Activated CD8-positive, alpha-beta T cell treated with anti-CD3 and anti-CD28 coated beads for 36 hours (primary cell): ENCODE measurements around the gene ST6GALNAC4. TPM values are rescaled to one million over a fixed set of nuclear protein-coding genes. Genes with fewer than 3 reads are reported as not detected.

Experiments
- ATAC-seq: fragments of 200-7000 bp; cut with Tn5 transposase; one replicate; pipeline ENCODE4 v1.10.0; 2021; ENCODE audit warnings: mild to moderate bottlenecking, moderate library complexity
- CTCF ChIA-PET: fragments of 350-600 bp; sonication (Branson Sonifier 250); formaldehyde crosslinking; loops from one replicate; lab custom pipeline; 2021; ENCODE audit warnings: antibody characterized with exemption; lab: Charles Lee
- POLR2A ChIA-PET: fragments of 350-600 bp; sonication (Branson Sonifier 250); formaldehyde crosslinking; loops from one replicate; lab custom pipeline; 2021; ENCODE audit warnings: antibody characterized with exemption; lab: Charles Lee
- DNase-seq: peaks from one replicate; pipeline ENCODE4 v3.0.0-alpha.2; 2020
- H3K27ac Mint-ChIP-seq: one replicate; pipeline ENCODE4 v1.8.0; 2021; ENCODE audit warnings: mild to moderate bottlenecking, mixed read lengths
- H3K27me3 Mint-ChIP-seq: one replicate; pipeline ENCODE4 v1.8.0; 2021; ENCODE audit warnings: mixed read lengths
- H3K36me3 Mint-ChIP-seq: one replicate; pipeline ENCODE4 v1.8.0; 2021; ENCODE audit warnings: low read depth, mixed read lengths
- H3K4me1 Mint-ChIP-seq: one replicate; pipeline ENCODE4 v1.8.0; 2021; ENCODE audit warnings: low read depth, mixed read lengths
- H3K4me3 Mint-ChIP-seq: one replicate; pipeline ENCODE4 v1.8.0; 2021; ENCODE audit warnings: mild to moderate bottlenecking, moderate library complexity, mixed read lengths
- H3K9me3 Mint-ChIP-seq: one replicate; pipeline ENCODE4 v1.8.0; 2021; ENCODE audit warnings: mixed read lengths
- intact Hi-C: fragments of 100-400 bp; cut with micrococcal nuclease; formaldehyde crosslinking; loops from one replicate; pipeline ENCODE4 v1.10.0; 2022
- total RNA-seq, 2 experiments: library from RNA; stranded (reverse); gene quantifications; one replicate each; pipeline ENCODE4 v1.2.3, GENCODE V29; 2021
- TF ChIP-seq, protein P1 (sequence below): fragments of 200-600 bp; IDR thresholded peaks from one replicate; pipeline ENCODE4 v1.8.0; 2022; ENCODE audit warnings: antibody characterized with exemption, mild to moderate bottlenecking

ST6GALNAC4 gene
- total RNA-seq, 2 experiments from 2014 or later, result 34.3 to 34.9 TPM

DNA sequence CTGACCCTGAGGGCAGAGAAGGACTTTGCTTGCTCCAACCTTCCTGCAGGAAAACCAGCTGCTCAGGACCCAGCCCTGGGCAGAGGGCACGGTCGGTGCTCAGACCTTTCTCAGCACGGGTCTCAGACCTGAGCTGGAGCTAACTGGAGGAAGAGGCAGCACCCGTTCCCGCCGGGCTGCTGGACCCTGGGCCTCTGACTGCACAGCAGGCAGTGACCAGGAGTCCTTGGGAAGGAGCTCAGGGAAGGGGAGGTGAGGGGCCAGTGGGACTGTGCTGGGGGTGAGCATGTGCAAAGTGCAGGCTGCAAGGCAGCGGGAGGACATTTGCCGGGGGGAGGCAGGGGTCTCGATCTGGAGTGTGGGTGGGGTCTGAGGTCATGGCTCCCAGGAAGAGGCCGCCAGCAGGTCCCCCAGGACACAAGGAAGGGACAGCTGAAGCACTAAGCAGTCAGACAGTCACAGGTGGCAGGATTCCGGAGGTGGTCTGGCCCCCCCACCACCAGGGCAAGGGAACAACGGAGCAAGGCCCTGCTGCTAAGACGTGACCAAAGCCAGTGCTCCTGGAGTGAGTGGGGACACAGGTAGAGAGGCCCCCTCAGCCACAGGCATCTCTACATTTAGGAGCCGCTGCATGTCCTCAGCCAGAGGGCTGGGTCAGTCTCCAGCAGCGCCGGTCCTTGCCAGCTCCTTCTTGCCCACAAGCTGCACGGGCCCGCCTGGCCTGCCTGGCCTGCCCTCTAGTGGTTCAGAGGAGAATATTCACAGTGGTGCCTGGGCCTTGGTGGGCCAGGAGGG is 25.6 kb upstream of the ST6GALNAC4 start:
- CTCF ChIA-PET, result interaction anchor here (0.5 to 30.0 kb wide), 27 partner anchors 9 to 208 kb away, joined by 3 to 631 read pairs (median 5); partner anchors contain the start of genes EEIG1, NAIF1, PIP5KL1 and ST6GALNAC4
- Mint-ChIP-seq H3K4me1 (peaks cover 31% of the 10 kb centered on the region), H3K27ac (peak overlapping the region; percentile 80), H3K4me3 (no peak overlapping the region), H3K27me3 (no peaks in the 10 kb centered on the region), H3K36me3 (peaks cover 27% of the 10 kb centered on the region), H3K9me3 (no peaks in the 10 kb centered on the region)
- DNase-seq, result peak; percentile 67
- intact Hi-C loops, result loop anchor here (5.0 kb wide), 1 partner anchor 95 kb away; no protein-coding TSS in a partner anchor
- TF ChIP-seq, protein P1, sequence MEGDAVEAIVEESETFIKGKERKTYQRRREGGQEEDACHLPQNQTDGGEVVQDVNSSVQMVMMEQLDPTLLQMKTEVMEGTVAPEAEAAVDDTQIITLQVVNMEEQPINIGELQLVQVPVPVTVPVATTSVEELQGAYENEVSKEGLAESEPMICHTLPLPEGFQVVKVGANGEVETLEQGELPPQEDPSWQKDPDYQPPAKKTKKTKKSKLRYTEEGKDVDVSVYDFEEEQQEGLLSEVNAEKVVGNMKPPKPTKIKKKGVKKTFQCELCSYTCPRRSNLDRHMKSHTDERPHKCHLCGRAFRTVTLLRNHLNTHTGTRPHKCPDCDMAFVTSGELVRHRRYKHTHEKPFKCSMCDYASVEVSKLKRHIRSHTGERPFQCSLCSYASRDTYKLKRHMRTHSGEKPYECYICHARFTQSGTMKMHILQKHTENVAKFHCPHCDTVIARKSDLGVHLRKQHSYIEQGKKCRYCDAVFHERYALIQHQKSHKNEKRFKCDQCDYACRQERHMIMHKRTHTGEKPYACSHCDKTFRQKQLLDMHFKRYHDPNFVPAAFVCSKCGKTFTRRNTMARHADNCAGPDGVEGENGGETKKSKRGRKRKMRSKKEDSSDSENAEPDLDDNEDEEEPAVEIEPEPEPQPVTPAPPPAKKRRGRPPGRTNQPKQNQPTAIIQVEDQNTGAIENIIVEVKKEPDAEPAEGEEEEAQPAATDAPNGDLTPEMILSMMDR, result peak; percentile 85
- peak; percentile 55 for ATAC-seq
- POLR2A ChIA-PET, result interaction anchor here (1.2 to 2.5 kb wide), 8 partner anchors 9 to 155 kb away, joined by 3 to 11 read pairs (median 6); partner anchors contain the start of gene PIP5KL1

DNA sequence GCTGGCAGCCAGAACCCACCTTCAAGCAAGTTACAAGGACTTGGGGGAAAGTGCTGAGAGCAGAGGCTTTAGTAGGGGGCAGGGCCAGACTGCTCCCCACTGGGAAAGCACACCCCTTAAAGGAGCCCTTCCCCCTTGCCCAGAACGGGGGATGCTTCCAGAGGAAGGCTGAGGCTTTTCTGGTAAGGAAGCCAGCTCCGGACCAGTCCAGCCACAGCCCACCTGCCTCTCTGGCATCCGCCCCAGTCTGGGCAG is 25.0 kb upstream of the ST6GALNAC4 start:
- peaks cover 32% of the 10 kb centered on the region for H3K36me3 Mint-ChIP-seq
- H3K4me3 Mint-ChIP-seq, result no peak overlapping the region
- intact Hi-C loops, result loop anchor here (5.0 kb wide), 1 partner anchor 95 kb away; no protein-coding TSS in a partner anchor
- TF ChIP-seq, protein P1, result no peak
- ChIA-PET CTCF (interaction anchor here (1.1 to 30.0 kb wide), 21 partner anchors 8 to 207 kb away, joined by 3 to 631 read pairs (median 6); partner anchors contain the start of genes EEIG1, NAIF1, PIP5KL1 and ST6GALNAC4), POLR2A (interaction anchor here (1.2 to 2.5 kb wide), 8 partner anchors 10 to 156 kb away, joined by 3 to 11 read pairs (median 6); partner anchors contain the start of gene PIP5KL1)
- no peaks in the 10 kb centered on the region for H3K9me3 Mint-ChIP-seq
- peak overlapping the region; percentile 66 for H3K27ac Mint-ChIP-seq
- H3K4me1 Mint-ChIP-seq, result peaks cover 30% of the 10 kb centered on the region
- no peaks in the 10 kb centered on the region for H3K27me3 Mint-ChIP-seq
- no peak for ATAC-seq
- no peak for DNase-seq

DNA sequence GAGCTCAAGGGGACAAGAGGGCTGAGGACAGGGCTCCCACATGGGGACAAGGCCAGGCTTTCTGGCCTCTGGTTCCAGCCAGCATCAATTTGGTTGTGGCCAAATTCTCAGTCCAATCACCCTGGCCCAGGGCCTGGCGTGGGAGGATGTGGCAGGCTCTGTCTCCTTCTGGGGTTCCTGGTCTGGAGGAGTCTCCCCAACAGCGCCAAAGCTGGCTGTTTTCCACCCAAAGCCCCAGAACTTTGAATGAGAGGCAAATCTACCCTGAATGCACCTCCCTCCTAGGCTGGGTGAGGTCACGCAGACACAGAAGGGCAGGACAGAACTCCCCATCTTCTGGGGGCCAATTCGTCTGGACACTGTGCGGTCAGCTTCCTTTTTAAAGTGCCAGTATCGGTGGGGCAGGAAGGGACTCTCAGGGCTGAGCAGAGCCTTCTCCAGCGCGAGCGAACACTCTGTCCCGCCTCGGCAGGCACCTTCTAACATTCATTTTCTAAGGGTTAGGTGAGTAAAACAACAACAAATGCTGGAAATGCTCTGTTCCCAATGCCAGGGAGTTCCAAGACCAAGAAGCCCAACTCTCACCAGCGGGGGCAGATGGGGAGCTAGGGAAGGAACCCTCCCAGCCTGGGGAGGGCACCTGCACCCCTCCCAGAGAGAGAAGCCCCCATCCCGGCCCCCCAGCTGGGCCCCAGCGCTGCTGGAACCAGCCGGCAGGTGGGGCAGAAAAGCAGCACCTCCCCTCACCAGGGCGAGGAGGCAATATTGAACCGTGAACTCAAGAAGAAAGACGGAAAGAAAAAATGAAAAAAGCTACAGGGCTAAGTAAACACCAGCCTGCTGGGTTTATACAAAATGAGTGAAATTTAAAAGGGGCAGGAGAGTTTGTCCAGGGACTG is 24.5 kb upstream of the ST6GALNAC4 start:
- ChIA-PET CTCF (interaction anchor here (0.8 to 30.0 kb wide), 22 partner anchors 8 to 201 kb away, joined by 3 to 631 read pairs (median 6); partner anchors contain the start of genes EEIG1, NAIF1, PIP5KL1 and ST6GALNAC4), POLR2A (interaction anchor here (1.2 to 2.5 kb wide), 8 partner anchors 10 to 157 kb away, joined by 3 to 11 read pairs (median 6); partner anchors contain the start of gene PIP5KL1)
- intact Hi-C loops, result loop anchor here (5.0 kb wide), 1 partner anchor 96 kb away; no protein-coding TSS in a partner anchor
- no peaks in the 10 kb centered on the region for H3K9me3 Mint-ChIP-seq
- TF ChIP-seq, protein P1, result no peak
- no peak overlapping the region for H3K4me3 Mint-ChIP-seq
- peaks cover 36% of the 10 kb centered on the region for H3K4me1 Mint-ChIP-seq
- ATAC-seq (no peak), DNase-seq (no peak)
- peaks cover 34% of the 10 kb centered on the region for H3K36me3 Mint-ChIP-seq
- no peaks in the 10 kb centered on the region for H3K27me3 Mint-ChIP-seq
- H3K27ac Mint-ChIP-seq, result peak overlapping the region; percentile 66

DNA sequence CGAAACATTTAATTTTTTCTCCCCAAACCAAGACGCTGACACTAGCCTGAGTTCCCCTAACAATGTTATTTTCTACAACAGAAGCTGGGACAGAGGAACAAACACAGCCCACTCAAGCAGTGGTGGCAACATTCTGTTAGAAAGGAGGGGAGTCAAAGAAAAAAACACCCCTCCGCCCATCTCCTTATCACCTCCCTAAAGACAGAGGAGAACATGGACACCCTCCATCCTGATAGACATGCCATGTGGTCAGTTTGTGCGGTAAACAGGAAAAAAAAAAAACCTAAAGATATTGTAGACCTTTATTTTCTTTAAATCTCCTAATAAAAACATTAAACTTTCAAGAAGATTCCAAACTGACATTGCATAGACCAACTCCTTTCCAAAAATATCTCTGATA is 23.8 kb upstream of the ST6GALNAC4 start:
- H3K27ac Mint-ChIP-seq, result peak overlapping the region; percentile 51
- peaks cover 43% of the 10 kb centered on the region for H3K4me1 Mint-ChIP-seq
- DNase-seq, result no peak
- intact Hi-C loops, result loop anchor here (5.0 kb wide), 1 partner anchor 97 kb away; no protein-coding TSS in a partner anchor
- no peak overlapping the region for H3K4me3 Mint-ChIP-seq
- ATAC-seq, result no peak
- H3K36me3 Mint-ChIP-seq, result peaks cover 41% of the 10 kb centered on the region
- CTCF ChIA-PET, result interaction anchor here (0.8 to 30.0 kb wide), 9 partner anchors 8 to 177 kb away, joined by 3 to 631 read pairs (median 6); partner anchors contain the start of genes EEIG1, PIP5KL1 and ST6GALNAC4
- TF ChIP-seq, protein P1, result no peak
- H3K27me3 Mint-ChIP-seq, result no peaks in the 10 kb centered on the region
- no peaks in the 10 kb centered on the region for H3K9me3 Mint-ChIP-seq
- POLR2A ChIA-PET, result interaction anchor here (1.0 to 2.5 kb wide), 4 partner anchors 10 to 124 kb away, joined by 3 to 6 read pairs (median 4); partner anchors contain the start of gene PIP5KL1
